ENCODE measurements around the gene PPP1R14D. TPM values are rescaled to one million over a fixed set of nuclear protein-coding genes. Genes with fewer than 3 reads are reported as not detected.
A peak's percentile ranks its signal among the peaks of the same experiment; 100 is the strongest.

The PPP1R14D gene
- total RNA-seq, 1 donor from 2014 or later, result not detected

- Histone ChIP-seq H3K4me2 (no peak overlapping the region), H2AFZ (replicated peaks) (no peak overlapping the region), H3K4me1 (peaks cover 19% of the 10 kb centered on the region), H3K27ac (no peak overlapping the region), H3K36me3 (no peaks in the 10 kb centered on the region), H3F3A (ENCODE audit: low read depth) (peaks cover 9% of the 10 kb centered on the region), H4K20me1 (ENCODE audit: low read depth) (peaks cover 13% of the 10 kb centered on the region), H3K27me3 (no peaks in the 10 kb centered on the region), H3K9me3 (ENCODE audit: low read depth) (no peaks in the 10 kb centered on the region), H3K9ac (no peak overlapping the region), H3K79me2 (ENCODE audit: low read depth) (peaks cover 7% of the 10 kb centered on the region), H3K4me3 (no peak overlapping the region)
- Mint-ChIP-seq H3K9me3 (no peaks in the 10 kb centered on the region), H3K4me1 (peaks cover 22% of the 10 kb centered on the region), H3K4me3 (no peak overlapping the region), H3K27ac (no peak overlapping the region), H3K36me3 (peaks cover 8% of the 10 kb centered on the region), H3K27me3 (ENCODE audit: insufficient read depth, low read depth) (peaks cover 2% of the 10 kb centered on the region)
- TF ChIP-seq CTCF (IDR thresholded peaks at IDR 0.05), result no peak
- no peak for TF ChIP-seq EZH2 (IDR thresholded peaks at IDR 0.05)
- no peak for TF ChIP-seq EZH2phosphoT487 (IDR thresholded peaks at IDR 0.05)
- no peak for DNase-seq (ENCODE audit: low spot score)
Observed at GRCh38 chr15:40792394-40792793, 36.1 kb downstream of the PPP1R14D start.

- H3F3A ChIP-seq (ENCODE audit: low read depth), result peaks cover 9% of the 10 kb centered on the region
Observed at GRCh38 chr15:40790718-40791117, 37.8 kb downstream of the PPP1R14D start.

GRCh38 chr15:40789999-40790398, 38.5 kb downstream of the PPP1R14D start:
- peaks cover 12% of the 10 kb centered on the region for H3K4me1 Mint-ChIP-seq
- no peaks in the 10 kb centered on the region for H3K9me3 Mint-ChIP-seq
- peaks cover 23% of the 10 kb centered on the region for H4K20me1 ChIP-seq (ENCODE audit: low read depth)
- H3K4me1 ChIP-seq, result peaks cover 21% of the 10 kb centered on the region
- H3K27ac ChIP-seq, result peak overlapping the region; percentile 41
- H3F3A ChIP-seq (ENCODE audit: low read depth), result peaks cover 9% of the 10 kb centered on the region
- H3K9ac ChIP-seq, result no peak overlapping the region
- no peaks in the 10 kb centered on the region for H3K27me3 ChIP-seq
- no peak overlapping the region for H3K4me3 Mint-ChIP-seq
- H3K79me2 ChIP-seq (ENCODE audit: low read depth), result no peaks in the 10 kb centered on the region
- H3K4me3 ChIP-seq, result no peak overlapping the region
- TF ChIP-seq EZH2 (IDR thresholded peaks at IDR 0.05) (no peak), EZH2phosphoT487 (IDR thresholded peaks at IDR 0.05) (no peak), CTCF (IDR thresholded peaks at IDR 0.05) (no peak)
- H3K36me3 ChIP-seq, result no peaks in the 10 kb centered on the region
- H3K9me3 ChIP-seq (ENCODE audit: low read depth), result no peaks in the 10 kb centered on the region
- peaks cover 2% of the 10 kb centered on the region for H3K27me3 Mint-ChIP-seq (ENCODE audit: insufficient read depth, low read depth)
- no peak overlapping the region for H3K4me2 ChIP-seq
- H3K36me3 Mint-ChIP-seq, result peaks cover 8% of the 10 kb centered on the region
- peak; percentile 43 for DNase-seq (ENCODE audit: low spot score)
- H3K27ac Mint-ChIP-seq, result peak overlapping the region; percentile 65
- no peak overlapping the region for H2AFZ ChIP-seq (replicated peaks)

More at GRCh38 chr15:40790718-40791117, 37.8 kb downstream of the PPP1R14D start:
- Histone ChIP-seq H3K9ac (no peak overlapping the region), H4K20me1 (ENCODE audit: low read depth) (peaks cover 19% of the 10 kb centered on the region), H3K4me3 (no peak overlapping the region), H3K27ac (no peak overlapping the region), H2AFZ (replicated peaks) (no peak overlapping the region), H3K27me3 (no peaks in the 10 kb centered on the region), H3K36me3 (no peaks in the 10 kb centered on the region), H3K9me3 (ENCODE audit: low read depth) (no peaks in the 10 kb centered on the region), H3K79me2 (ENCODE audit: low read depth) (no peaks in the 10 kb centered on the region), H3K4me2 (no peak overlapping the region), H3K4me1 (peaks cover 21% of the 10 kb centered on the region)
- H3K36me3 Mint-ChIP-seq, result peaks cover 8% of the 10 kb centered on the region
- H3K9me3 Mint-ChIP-seq, result no peaks in the 10 kb centered on the region
- no peak for TF ChIP-seq EZH2 (IDR thresholded peaks at IDR 0.05)
- TF ChIP-seq CTCF (IDR thresholded peaks at IDR 0.05), result no peak
- no peak for TF ChIP-seq EZH2phosphoT487 (IDR thresholded peaks at IDR 0.05)
- no peak overlapping the region for H3K4me3 Mint-ChIP-seq
- H3K27ac Mint-ChIP-seq, result no peak overlapping the region
- DNase-seq (ENCODE audit: low spot score), result no peak
- peaks cover 2% of the 10 kb centered on the region for H3K27me3 Mint-ChIP-seq (ENCODE audit: insufficient read depth, low read depth)
- H3K4me1 Mint-ChIP-seq, result peaks cover 12% of the 10 kb centered on the region

All from neural progenitor cell (in vitro differentiated cells).